PFSK-1 (cell line): ENCODE results near the gene FOXP2.

ENCODE experiments used
- FOXP2 ChIP-seq: optimal IDR thresholded peaks from 2 replicates; pipeline ENCODE3; 2011; ENCODE audit warnings: borderline replicate concordance, control low read depth, inconsistent platforms; ENCODE audit not compliant: insufficient read depth; ENCODE audit errors: extremely low read length, extremely low read depth
- POLR2AphosphoS5 ChIP-seq: IDR thresholded peaks from 2 replicates; pipeline ENCODE4 v1.6.1; 2012; ENCODE audit warnings: low read depth, mild to moderate bottlenecking, control low read depth, low read length, moderate library complexity
- REST ChIP-seq, 2 experiments: IDR thresholded peaks; 2 replicates each; pipeline versions ENCODE4 v1.6.1 to v1.8.0; 2011 to 2012; ENCODE audit warnings: low read depth in 2 of 2, low read length in 2 of 2, control low read depth in 1 of 2, inconsistent platforms in 1 of 2, mild to moderate bottlenecking in 1 of 2, moderate library complexity in 1 of 2; ENCODE audit not compliant: insufficient read depth in 1 of 2
- SIN3A ChIP-seq: IDR thresholded peaks from 2 replicates; pipeline ENCODE4 v1.6.1; 2012; ENCODE audit warnings: mild to moderate bottlenecking, low read length, moderate library complexity, borderline replicate concordance; ENCODE audit not compliant: insufficient read depth
- TAF1 ChIP-seq: IDR thresholded peaks from 2 replicates; pipeline ENCODE4 v1.6.1; 2012; ENCODE audit warnings: low read length, control low read depth, borderline replicate concordance; ENCODE audit not compliant: insufficient read depth

The FOXP2 gene

GRCh38 chr7:114711241-114711640 is 296.6 kb downstream of the FOXP2 start:
- no peak for TF ChIP-seq REST (IDR thresholded peaks at IDR 0.05; ENCODE audit: insufficient read depth in 1 of 2, low read depth in 2 of 2, low read length in 2 of 2)
- TF ChIP-seq FOXP2, result no peak
- TF ChIP-seq SIN3A, result no peak
- TF ChIP-seq TAF1, result no peak
- no peak for TF ChIP-seq POLR2AphosphoS5

GRCh38 chr7:114715907-114716306 is 301.3 kb downstream of the FOXP2 start:
- TF ChIP-seq TAF1, result no peak
- TF ChIP-seq REST (IDR thresholded peaks at IDR 0.05; ENCODE audit: insufficient read depth in 1 of 2, low read depth in 2 of 2, low read length in 2 of 2), result no peak
- no peak for TF ChIP-seq SIN3A
- TF ChIP-seq POLR2AphosphoS5, result no peak
- TF ChIP-seq FOXP2, result no peak

- TF ChIP-seq SIN3A, result no peak
- TF ChIP-seq TAF1, result no peak
- TF ChIP-seq FOXP2, result no peak
- TF ChIP-seq POLR2AphosphoS5, result no peak
- no peak for TF ChIP-seq REST (IDR thresholded peaks at IDR 0.05; ENCODE audit: insufficient read depth in 1 of 2, low read depth in 2 of 2, low read length in 2 of 2)
Observed at GRCh38 chr7:114718861-114719260, 304.2 kb downstream of the FOXP2 start.

GRCh38 chr7:114720725-114721124 is 306.1 kb downstream of the FOXP2 start:
- TF ChIP-seq TAF1 (no peak), SIN3A (no peak), REST (IDR thresholded peaks at IDR 0.05; ENCODE audit: insufficient read depth in 1 of 2, low read depth in 2 of 2, low read length in 2 of 2) (no peak), POLR2AphosphoS5 (no peak), FOXP2 (no peak)

GRCh38 chr7:114722562-114722961 is 307.9 kb downstream of the FOXP2 start:
- TF ChIP-seq REST (IDR thresholded peaks at IDR 0.05; ENCODE audit: insufficient read depth in 1 of 2, low read depth in 2 of 2, low read length in 2 of 2), result no peak
- no peak for TF ChIP-seq POLR2AphosphoS5
- no peak for TF ChIP-seq FOXP2
